ENCODE measurements around the gene AFAP1L1. TPM values are rescaled to one million over a fixed set of nuclear protein-coding genes. Genes with fewer than 3 reads are reported as not detected.

The AFAP1L1 gene
- total RNA-seq, 1 experiment from 2014 or later, result 15.2 TPM

DNA sequence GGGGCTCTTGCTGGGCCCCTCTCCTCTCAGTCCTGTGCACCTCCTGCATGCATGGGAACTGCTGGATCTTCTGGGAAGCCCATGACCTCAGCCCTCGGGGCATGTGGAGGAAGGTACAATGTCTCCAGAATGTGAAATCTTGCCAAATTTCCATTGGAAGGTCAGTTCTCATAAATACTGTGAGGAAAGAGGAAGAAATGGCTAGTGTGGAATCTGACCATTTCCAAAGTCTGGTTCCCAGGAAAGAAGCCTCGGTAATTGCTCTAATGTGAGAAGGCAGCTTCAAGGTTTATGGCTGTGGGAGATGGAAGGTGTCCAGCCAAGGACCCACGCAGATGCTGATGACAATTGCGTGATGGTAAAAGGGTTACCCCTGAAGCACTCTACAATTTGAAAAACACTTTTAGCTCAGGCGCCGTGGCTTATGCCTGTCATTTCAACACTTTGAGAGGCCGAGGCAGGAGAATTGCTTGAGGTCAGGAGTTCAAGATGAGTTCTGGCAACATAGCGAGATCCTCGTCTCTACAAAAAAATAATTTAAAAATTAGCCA is 115.5 kb downstream of the AFAP1L1 start:
- intact Hi-C loops (cut with micrococcal nuclease; ENCODE audit: unreplicated experiment) (no loop called here), in situ Hi-C loops (cut with HindIII; ENCODE audit: low pct_unique_long_range_greater_than_20kb, low sequenced_read_pairs) (no loop called here)
- no peak overlapping the region for H3K4me3 ChIP-seq (ENCODE audit: low read depth in 2 of 2, low read length in 2 of 2)
- no peak for DNase-seq (ENCODE audit: low read depth, low spot score)
- no peak for TF ChIP-seq SIN3A (IDR thresholded peaks at IDR 0.05; ENCODE audit: borderline replicate concordance, insufficient read depth, low read depth, low read length)
- TF ChIP-seq POLR2AphosphoS5 (IDR thresholded peaks at IDR 0.05; ENCODE audit: low read depth, low read length), result no peak
- TF ChIP-seq, protein P1, sequence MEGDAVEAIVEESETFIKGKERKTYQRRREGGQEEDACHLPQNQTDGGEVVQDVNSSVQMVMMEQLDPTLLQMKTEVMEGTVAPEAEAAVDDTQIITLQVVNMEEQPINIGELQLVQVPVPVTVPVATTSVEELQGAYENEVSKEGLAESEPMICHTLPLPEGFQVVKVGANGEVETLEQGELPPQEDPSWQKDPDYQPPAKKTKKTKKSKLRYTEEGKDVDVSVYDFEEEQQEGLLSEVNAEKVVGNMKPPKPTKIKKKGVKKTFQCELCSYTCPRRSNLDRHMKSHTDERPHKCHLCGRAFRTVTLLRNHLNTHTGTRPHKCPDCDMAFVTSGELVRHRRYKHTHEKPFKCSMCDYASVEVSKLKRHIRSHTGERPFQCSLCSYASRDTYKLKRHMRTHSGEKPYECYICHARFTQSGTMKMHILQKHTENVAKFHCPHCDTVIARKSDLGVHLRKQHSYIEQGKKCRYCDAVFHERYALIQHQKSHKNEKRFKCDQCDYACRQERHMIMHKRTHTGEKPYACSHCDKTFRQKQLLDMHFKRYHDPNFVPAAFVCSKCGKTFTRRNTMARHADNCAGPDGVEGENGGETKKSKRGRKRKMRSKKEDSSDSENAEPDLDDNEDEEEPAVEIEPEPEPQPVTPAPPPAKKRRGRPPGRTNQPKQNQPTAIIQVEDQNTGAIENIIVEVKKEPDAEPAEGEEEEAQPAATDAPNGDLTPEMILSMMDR (IDR thresholded peaks at IDR 0.05), result no peak
- no peak for TF ChIP-seq TCF7L2 (IDR thresholded peaks at IDR 0.05; ENCODE audit: low read depth, low read length)
- TF ChIP-seq, protein P2, sequence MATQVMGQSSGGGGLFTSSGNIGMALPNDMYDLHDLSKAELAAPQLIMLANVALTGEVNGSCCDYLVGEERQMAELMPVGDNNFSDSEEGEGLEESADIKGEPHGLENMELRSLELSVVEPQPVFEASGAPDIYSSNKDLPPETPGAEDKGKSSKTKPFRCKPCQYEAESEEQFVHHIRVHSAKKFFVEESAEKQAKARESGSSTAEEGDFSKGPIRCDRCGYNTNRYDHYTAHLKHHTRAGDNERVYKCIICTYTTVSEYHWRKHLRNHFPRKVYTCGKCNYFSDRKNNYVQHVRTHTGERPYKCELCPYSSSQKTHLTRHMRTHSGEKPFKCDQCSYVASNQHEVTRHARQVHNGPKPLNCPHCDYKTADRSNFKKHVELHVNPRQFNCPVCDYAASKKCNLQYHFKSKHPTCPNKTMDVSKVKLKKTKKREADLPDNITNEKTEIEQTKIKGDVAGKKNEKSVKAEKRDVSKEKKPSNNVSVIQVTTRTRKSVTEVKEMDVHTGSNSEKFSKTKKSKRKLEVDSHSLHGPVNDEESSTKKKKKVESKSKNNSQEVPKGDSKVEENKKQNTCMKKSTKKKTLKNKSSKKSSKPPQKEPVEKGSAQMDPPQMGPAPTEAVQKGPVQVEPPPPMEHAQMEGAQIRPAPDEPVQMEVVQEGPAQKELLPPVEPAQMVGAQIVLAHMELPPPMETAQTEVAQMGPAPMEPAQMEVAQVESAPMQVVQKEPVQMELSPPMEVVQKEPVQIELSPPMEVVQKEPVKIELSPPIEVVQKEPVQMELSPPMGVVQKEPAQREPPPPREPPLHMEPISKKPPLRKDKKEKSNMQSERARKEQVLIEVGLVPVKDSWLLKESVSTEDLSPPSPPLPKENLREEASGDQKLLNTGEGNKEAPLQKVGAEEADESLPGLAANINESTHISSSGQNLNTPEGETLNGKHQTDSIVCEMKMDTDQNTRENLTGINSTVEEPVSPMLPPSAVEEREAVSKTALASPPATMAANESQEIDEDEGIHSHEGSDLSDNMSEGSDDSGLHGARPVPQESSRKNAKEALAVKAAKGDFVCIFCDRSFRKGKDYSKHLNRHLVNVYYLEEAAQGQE (IDR thresholded peaks at IDR 0.05; ENCODE audit: insufficient read depth in 1 of 2, low read depth in 2 of 2, low read length in 1 of 2), result no peak
- no peak for ATAC-seq
- ChIA-PET CTCF (no interaction called here), POLR2A (interaction anchor here (0.5 kb wide), 1 partner anchor 516 kb away, joined by 4 read pairs; no protein-coding TSS in a partner anchor)
- no peak overlapping the region for H3K27ac ChIP-seq (ENCODE audit: low read length)
- H3K9me3 ChIP-seq (ENCODE audit: control insufficient read depth, insufficient read depth, low read depth, low read length), result no peaks in the 10 kb centered on the region
- no TSS peak for BruUV-seq (replicated peaks)
- no peaks in the 10 kb centered on the region for H3K36me3 ChIP-seq (ENCODE audit: control insufficient read depth, insufficient read depth, low read length)
- H3K27me3 ChIP-seq (ENCODE audit: control insufficient read depth, insufficient read depth, low read length), result no peaks in the 10 kb centered on the region
- H3K4me1 ChIP-seq (ENCODE audit: control insufficient read depth, insufficient read depth, low read length), result no peaks in the 10 kb centered on the region

DNA sequence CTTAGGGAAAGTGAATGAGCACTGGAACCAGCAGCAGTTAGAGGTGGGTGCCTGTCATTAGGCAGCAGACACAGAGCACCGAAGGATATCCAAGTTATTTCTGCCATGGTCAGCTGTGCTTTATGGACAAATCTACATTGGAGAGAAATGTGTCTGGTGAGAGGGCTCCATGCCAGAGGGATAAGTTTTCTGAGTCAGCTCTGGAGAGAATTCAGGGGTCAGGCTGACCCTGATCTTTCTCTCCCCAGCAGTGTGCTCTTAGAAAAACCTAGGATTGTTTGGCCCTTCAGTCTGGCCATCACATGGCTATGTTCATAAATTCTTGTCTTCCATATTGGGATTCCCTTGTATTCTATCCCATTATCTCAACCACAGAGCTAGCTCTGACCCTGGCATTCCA is 116.3 kb downstream of the AFAP1L1 start:
- Histone ChIP-seq H3K36me3 (ENCODE audit: control insufficient read depth, insufficient read depth, low read length) (no peaks in the 10 kb centered on the region), H3K4me1 (ENCODE audit: control insufficient read depth, insufficient read depth, low read length) (no peaks in the 10 kb centered on the region), H3K9me3 (ENCODE audit: control insufficient read depth, insufficient read depth, low read depth, low read length) (no peaks in the 10 kb centered on the region), H3K27ac (ENCODE audit: low read length) (no peak overlapping the region), H3K4me3 (ENCODE audit: low read depth in 2 of 2, low read length in 2 of 2) (no peak overlapping the region), H3K27me3 (ENCODE audit: control insufficient read depth, insufficient read depth, low read length) (no peaks in the 10 kb centered on the region)
- POLR2A ChIA-PET, result no interaction called here
- ATAC-seq (no peak), DNase-seq (ENCODE audit: low read depth, low spot score) (no peak)
- CTCF ChIA-PET, result no interaction called here
- in situ Hi-C loops (cut with HindIII; ENCODE audit: low pct_unique_long_range_greater_than_20kb, low sequenced_read_pairs) (no loop called here), intact Hi-C loops (cut with micrococcal nuclease; ENCODE audit: unreplicated experiment) (no loop called here)
- BruUV-seq (replicated peaks), result no TSS peak
- no peak for TF ChIP-seq TCF7L2 (IDR thresholded peaks at IDR 0.05; ENCODE audit: low read depth, low read length)
- TF ChIP-seq, protein P2 (IDR thresholded peaks at IDR 0.05; ENCODE audit: insufficient read depth in 1 of 2, low read depth in 2 of 2, low read length in 1 of 2), result no peak
- TF ChIP-seq, protein P1 (IDR thresholded peaks at IDR 0.05), result no peak
- TF ChIP-seq POLR2AphosphoS5 (IDR thresholded peaks at IDR 0.05; ENCODE audit: low read depth, low read length), result no peak
- TF ChIP-seq SIN3A (IDR thresholded peaks at IDR 0.05; ENCODE audit: borderline replicate concordance, insufficient read depth, low read depth, low read length), result no peak
